ENCODE measurements around the gene U2AF1L4. TPM values are rescaled to one million over a fixed set of nuclear protein-coding genes. Genes with fewer than 3 reads are reported as not detected.

The U2AF1L4 gene
- total RNA-seq, 2 donors from 2014 or later: 14.9 to 18.7 TPM

Other genes with a start within 250 kb of the U2AF1L4 start
- gene DMKN, start 231.8 kb downstream of the U2AF1L4 start, total RNA-seq: 10 to 100 TPM; 12.8 to 14.6 TPM
- not detected for gene SBSN, start 217.1 kb downstream of the U2AF1L4 start, total RNA-seq
- gene GAPDHS, start 212.0 kb downstream of the U2AF1L4 start, total RNA-seq: not detected
- 100 to 1,000 TPM in 1 of 2 donors, 10 to 100 TPM in 1; 49.6 to 114 TPM for gene TMEM147, start 199.8 kb downstream of the U2AF1L4 start, total RNA-seq
- not detected for gene ATP4A, start 181.8 kb downstream of the U2AF1L4 start, total RNA-seq
- gene PMIS2, start 159.2 kb downstream of the U2AF1L4 start, total RNA-seq: not detected
- 10 to 100 TPM in 1 of 2 donors, 1 to 10 TPM in 1; 5.0 to 17.0 TPM for gene HAUS5, start 132.7 kb downstream of the U2AF1L4 start, total RNA-seq
- 100 to 1,000 TPM in 1 of 2 donors, 10 to 100 TPM in 1; 73.5 to 117 TPM for gene RBM42, start 116.4 kb downstream of the U2AF1L4 start, total RNA-seq
- gene ETV2, start 103.7 kb downstream of the U2AF1L4 start, total RNA-seq: 1 to 10 TPM; 1.4 to 1.9 TPM
- gene COX6B1, start 97.1 kb downstream of the U2AF1L4 start, total RNA-seq: 100 to 1,000 TPM; 761 to 820 TPM
- gene UPK1A, start 78.9 kb downstream of the U2AF1L4 start, total RNA-seq: not detected
- under 1 TPM in 1 of 2 donors, not detected in 1; 0.32 TPM for gene ZBTB32, start 40.9 kb downstream of the U2AF1L4 start, total RNA-seq
- gene KMT2B, start 27.4 kb downstream of the U2AF1L4 start, total RNA-seq: 10 to 100 TPM; 32.1 to 46.9 TPM
- gene IGFLR1, start 3.0 kb downstream of the U2AF1L4 start, total RNA-seq: 1 to 10 TPM; 5.4 to 6.9 TPM
- gene PSENEN, start 233 bp upstream of the U2AF1L4 start, total RNA-seq: 10 to 100 TPM; 73.8 to 87.4 TPM
- 1 to 10 TPM; 5.1 to 7.5 TPM for gene LIN37, start 3.2 kb upstream of the U2AF1L4 start, total RNA-seq
- gene HSPB6, start 11.6 kb upstream of the U2AF1L4 start, total RNA-seq: 10 to 100 TPM in 1 of 2 donors, 1 to 10 TPM in 1; 6.3 to 23.6 TPM
- 10 to 100 TPM; 17.1 to 26.9 TPM for gene PROSER3, start 12.8 kb upstream of the U2AF1L4 start, total RNA-seq
- gene ARHGAP33, start 30.1 kb upstream of the U2AF1L4 start, total RNA-seq: 10 to 100 TPM in 1 of 2 donors, 1 to 10 TPM in 1; 6.0 to 25.0 TPM
- not detected for gene PRODH2, start 67.4 kb upstream of the U2AF1L4 start, total RNA-seq
- gene NPHS1, start 107.1 kb upstream of the U2AF1L4 start, total RNA-seq: not detected
- gene KIRREL2, start 111.5 kb upstream of the U2AF1L4 start, total RNA-seq: under 1 TPM in 1 of 2 donors, not detected in 1; 0.13 TPM
- gene APLP1, start 123.2 kb upstream of the U2AF1L4 start, total RNA-seq: 1 to 10 TPM; 2.6 to 3.7 TPM
- gene NFKBID, start 155.1 kb upstream of the U2AF1L4 start, total RNA-seq: 10 to 100 TPM in 1 of 2 donors, 1 to 10 TPM in 1; 8.6 to 11.2 TPM
- 1 to 10 TPM; 2.4 to 4.8 TPM for gene HCST, start 157.1 kb upstream of the U2AF1L4 start, total RNA-seq
- gene TYROBP, start 162.9 kb upstream of the U2AF1L4 start, total RNA-seq: 10 to 100 TPM; 10.4 to 32.8 TPM
- gene LRFN3, start 191.0 kb upstream of the U2AF1L4 start, total RNA-seq: 10 to 100 TPM; 10.0 to 17.4 TPM
- 10 to 100 TPM; 25.2 to 31.6 TPM for gene SDHAF1, start 249.8 kb upstream of the U2AF1L4 start, total RNA-seq